GM12878 (cell line): ENCODE data around the gene TXLNG.

Experiments used
- CREB1 ChIP-seq: IDR thresholded peaks from 2 replicates; pipeline ENCODE4 v1.6.1; 2012; ENCODE audit warnings: low read depth, mild to moderate bottlenecking, inconsistent platforms
- EZH2 ChIP-seq: IDR thresholded peaks from 2 replicates; pipeline ENCODE4 v1.6.1; 2012; ENCODE audit warnings: low read depth, mild to moderate bottlenecking, control low read depth, inconsistent platforms, low read length, borderline replicate concordance; ENCODE audit not compliant: control insufficient read depth
- LARP7 ChIP-seq: fragments of 450-650 bp; IDR thresholded peaks from 2 replicates; pipeline ENCODE4 v1.6.1; 2017; ENCODE audit warnings: mild to moderate bottlenecking
- NFIC ChIP-seq: IDR thresholded peaks from 2 replicates; pipeline ENCODE4 v1.6.1; 2012; ENCODE audit warnings: low read depth, mild to moderate bottlenecking, inconsistent platforms, low read length, moderate library complexity
- RAD21 ChIP-seq: IDR thresholded peaks from 2 replicates; pipeline ENCODE4 v1.6.1; 2011; ENCODE audit warnings: mild to moderate bottlenecking, low read depth, low read length, moderate library complexity; ENCODE audit not compliant: insufficient read depth
- SP1 ChIP-seq: IDR thresholded peaks from one replicate; pipeline ENCODE4 v1.6.1; 2011; ENCODE audit warnings: low read depth, low read length
- SPI1 ChIP-seq: IDR thresholded peaks from 2 replicates; pipeline ENCODE4 v1.6.1; 2011; ENCODE audit warnings: low read depth, mild to moderate bottlenecking, low read length, moderate library complexity, borderline replicate concordance; ENCODE audit not compliant: insufficient read depth

- TF ChIP-seq SPI1 (no peak), SP1 (no peak), LARP7 (no peak), CREB1 (no peak), RAD21 (no peak), EZH2 (no peak), NFIC (no peak)
Observed at GRCh38 chrX:16797358-16797757, 11.1 kb downstream of the TXLNG start.
